HL-60/S4 (cell line): ENCODE measurements around the gene GRM7.

ENCODE experiments used
- in situ Hi-C: fragments of 300-500 bp; cut with MboI; formaldehyde crosslinking; loops from 2 replicates; pipeline ENCODE4 v1.14.3; 2022; ENCODE audit warnings: low sequenced_read_pairs

GRM7 gene

GRCh38 chr3:7290077-7290825 is 429.3 kb downstream of the GRM7 start:
- in situ Hi-C loops = no loop called here

- in situ Hi-C loops = no loop called here
Measured at GRCh38 chr3:7292362-7292761, 431.4 kb downstream of the GRM7 start.

GRCh38 chr3:7293286-7293685 is 432.4 kb downstream of the GRM7 start:
- in situ Hi-C loops = no loop called here

GRCh38 chr3:7305561-7305960 is 444.6 kb downstream of the GRM7 start:
- in situ Hi-C loops = no loop called here

- in situ Hi-C loops = no loop called here
Measured at GRCh38 chr3:7306901-7307300, 446.0 kb downstream of the GRM7 start.

GRCh38 chr3:7307410-7307809 is 446.5 kb downstream of the GRM7 start:
- in situ Hi-C loops = no loop called here

GRCh38 chr3:7309641-7310102 is 448.8 kb downstream of the GRM7 start:
- in situ Hi-C loops = no loop called here

- in situ Hi-C loops = no loop called here
Measured at GRCh38 chr3:7315037-7315436, 454.1 kb downstream of the GRM7 start.

- in situ Hi-C loops = no loop called here
Measured at GRCh38 chr3:7322957-7323669, 462.2 kb downstream of the GRM7 start.

- in situ Hi-C loops = no loop called here
Measured at GRCh38 chr3:7328339-7328738, 467.4 kb downstream of the GRM7 start.

- in situ Hi-C loops = no loop called here
Measured at GRCh38 chr3:7332696-7333095, 471.8 kb downstream of the GRM7 start.

GRCh38 chr3:7333125-7333524 is 472.2 kb downstream of the GRM7 start:
- in situ Hi-C loops = no loop called here

GRCh38 chr3:7340795-7341194 is 479.9 kb downstream of the GRM7 start:
- in situ Hi-C loops = no loop called here

- in situ Hi-C loops = no loop called here
Measured at GRCh38 chr3:7346364-7346763, 485.4 kb downstream of the GRM7 start.

- in situ Hi-C loops = no loop called here
Measured at GRCh38 chr3:7357101-7357500, 496.2 kb downstream of the GRM7 start.

- in situ Hi-C loops = no loop called here
Measured at GRCh38 chr3:7367968-7368367, 507.1 kb downstream of the GRM7 start.

GRCh38 chr3:7368597-7368996 is 507.7 kb downstream of the GRM7 start:
- in situ Hi-C loops = no loop called here

GRCh38 chr3:7371693-7372572 is 511.0 kb downstream of the GRM7 start:
- in situ Hi-C loops = no loop called here

- in situ Hi-C loops = no loop called here
Measured at GRCh38 chr3:7377103-7377502, 516.2 kb downstream of the GRM7 start.

GRCh38 chr3:7381741-7382140 is 520.8 kb downstream of the GRM7 start:
- in situ Hi-C loops = no loop called here

- in situ Hi-C loops = no loop called here
Measured at GRCh38 chr3:7382293-7383010, 521.5 kb downstream of the GRM7 start.
